Stimulated activated CD4-positive, alpha-beta T cell treated with anti-CD3 and anti-CD28 coated beads, Interleukin-1b, Interleukin-23, amount 100 ng/mL, for 24 hours (primary cell): ENCODE measurements around the gene MFRP.
"Not testable (repeated sequence)": the region's sequence is repeated elsewhere in the genome, so short reads cannot be mapped to it uniquely, and the experiment has no call there.

Experiments used
- DNase-seq, 4 experiments: peaks; one replicate each; pipeline ENCODE4 v3.0.0-alpha.2; 2020; ENCODE audit warnings: low read depth in 4 of 4, low spot score in 1 of 4

The MFRP gene

GRCh38 chr11:119346605-119347004 is at the start of gene MFRP:
TSS of gene MFRP (minus strand) at chr11:119346705. CDS start at chr11:119346513, 192 bp downstream.
- DNase-seq: no peak

- no peak for DNase-seq
Measured at GRCh38 chr11:119391275-119391674, 44.8 kb upstream of the MFRP start.

GRCh38 chr11:119389611-119390254 is 43.2 kb upstream of the MFRP start:
- DNase-seq: no peak

GRCh38 chr11:119388103-119388502 is 41.6 kb upstream of the MFRP start:
- no peak for DNase-seq

- no peak for DNase-seq
Measured at GRCh38 chr11:119384332-119384731, 37.8 kb upstream of the MFRP start.

GRCh38 chr11:119382513-119382912 is 36.0 kb upstream of the MFRP start:
- DNase-seq: not testable (repeated sequence)

GRCh38 chr11:119382101-119382500 is 35.6 kb upstream of the MFRP start:
- DNase-seq: no peak

GRCh38 chr11:119381181-119381988 is 34.9 kb upstream of the MFRP start, which contains the start of gene USP2:
TSS of gene USP2 (minus strand) at chr11:119381690. CDS start at chr11:119373480, 8,210 bp downstream.
- DNase-seq: peak; percentile 92 to 98 (median 93)

- no peak for DNase-seq
Measured at GRCh38 chr11:119380827-119381180, 34.3 kb upstream of the MFRP start.

- no peak for DNase-seq
Measured at GRCh38 chr11:119380160-119380826, 33.8 kb upstream of the MFRP start.

GRCh38 chr11:119378851-119379465 is 32.5 kb upstream of the MFRP start:
- no peak for DNase-seq

GRCh38 chr11:119377961-119378667 is 31.6 kb upstream of the MFRP start:
- no peak for DNase-seq

GRCh38 chr11:119377112-119377901 is 30.8 kb upstream of the MFRP start:
- no peak for DNase-seq

GRCh38 chr11:119376197-119376847 is 29.8 kb upstream of the MFRP start:
- no peak for DNase-seq

GRCh38 chr11:119375337-119376196 is 29.1 kb upstream of the MFRP start:
- no peak for DNase-seq

GRCh38 chr11:119374632-119375336 is 28.3 kb upstream of the MFRP start:
- DNase-seq: no peak

- DNase-seq: peak in 1 of 4 experiments; percentile 25
Measured at GRCh38 chr11:119373921-119374631, 27.6 kb upstream of the MFRP start.
